DMS153 (cell line): Measurements from ENCODE around the gene ZNF497.
"Not testable (repeated sequence)": the region's sequence is repeated elsewhere in the genome, so short reads cannot be mapped to it uniquely, and the experiment has no call there.

Experiments used
- DNase-seq: peaks from one replicate; lab custom pipeline; 2025; lab: John Stamatoyannopoulos, UW

Gene ZNF497

DNA sequence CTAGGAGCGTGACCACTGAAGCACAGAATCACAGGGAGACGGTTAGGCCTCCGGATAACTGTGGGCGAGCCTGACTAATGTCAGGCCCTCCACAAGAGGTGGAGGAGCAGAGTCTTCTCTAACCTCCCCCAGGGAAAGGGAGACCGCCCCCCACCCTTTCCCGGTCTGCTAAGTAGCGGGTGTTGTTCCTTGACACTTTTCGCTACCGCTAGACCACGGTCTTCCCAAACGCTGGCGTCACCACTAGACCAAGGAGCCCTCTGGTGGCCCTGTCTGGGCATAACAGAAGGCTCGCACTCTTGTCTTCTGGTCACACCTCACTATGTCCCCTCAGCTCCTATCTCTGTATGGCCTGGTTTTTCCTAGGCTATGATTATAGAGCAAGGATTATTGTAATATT, 51.9 kb downstream of the ZNF497 start:
- not testable (repeated sequence) for DNase-seq

DNA sequence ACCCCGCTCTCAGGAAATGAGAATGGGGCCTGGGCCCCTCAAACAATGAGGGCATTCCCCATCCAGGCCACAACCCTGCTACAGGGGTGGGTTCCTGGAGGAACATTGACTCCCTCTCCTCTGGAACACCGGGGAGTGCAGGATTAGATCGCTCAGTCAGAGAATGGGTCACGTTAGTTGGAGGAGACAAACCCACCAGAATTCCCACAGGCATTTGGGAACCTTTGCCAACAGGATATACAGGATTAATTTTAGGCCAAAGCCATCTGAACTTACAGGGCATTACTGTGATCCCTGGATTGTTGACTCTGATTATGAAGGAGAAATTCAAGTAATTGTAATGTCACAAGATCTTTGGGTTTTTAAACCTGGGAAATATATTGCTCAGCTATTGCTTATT, 54.8 kb downstream of the ZNF497 start:
- no peak for DNase-seq

DNA sequence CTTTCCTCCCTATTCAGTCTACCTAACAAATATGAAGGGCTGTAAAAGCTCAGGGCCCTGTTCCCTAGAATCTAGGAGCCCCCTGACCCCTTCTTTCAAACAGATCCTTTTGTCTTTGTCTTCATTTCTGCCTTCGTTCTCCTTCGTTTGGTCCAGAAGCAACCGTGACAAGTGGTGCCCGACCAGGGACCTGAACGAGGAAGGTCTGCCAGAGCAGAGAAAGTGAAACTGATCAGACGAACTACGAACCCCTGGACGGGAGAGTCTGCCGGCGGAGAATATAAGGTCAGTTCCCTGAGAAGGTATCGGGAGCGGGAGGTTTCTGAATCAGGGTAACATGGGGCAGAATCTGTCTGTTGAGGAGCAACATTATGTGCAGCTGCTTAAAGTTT, 56.6 kb downstream of the ZNF497 start:
- no peak for DNase-seq

DNA sequence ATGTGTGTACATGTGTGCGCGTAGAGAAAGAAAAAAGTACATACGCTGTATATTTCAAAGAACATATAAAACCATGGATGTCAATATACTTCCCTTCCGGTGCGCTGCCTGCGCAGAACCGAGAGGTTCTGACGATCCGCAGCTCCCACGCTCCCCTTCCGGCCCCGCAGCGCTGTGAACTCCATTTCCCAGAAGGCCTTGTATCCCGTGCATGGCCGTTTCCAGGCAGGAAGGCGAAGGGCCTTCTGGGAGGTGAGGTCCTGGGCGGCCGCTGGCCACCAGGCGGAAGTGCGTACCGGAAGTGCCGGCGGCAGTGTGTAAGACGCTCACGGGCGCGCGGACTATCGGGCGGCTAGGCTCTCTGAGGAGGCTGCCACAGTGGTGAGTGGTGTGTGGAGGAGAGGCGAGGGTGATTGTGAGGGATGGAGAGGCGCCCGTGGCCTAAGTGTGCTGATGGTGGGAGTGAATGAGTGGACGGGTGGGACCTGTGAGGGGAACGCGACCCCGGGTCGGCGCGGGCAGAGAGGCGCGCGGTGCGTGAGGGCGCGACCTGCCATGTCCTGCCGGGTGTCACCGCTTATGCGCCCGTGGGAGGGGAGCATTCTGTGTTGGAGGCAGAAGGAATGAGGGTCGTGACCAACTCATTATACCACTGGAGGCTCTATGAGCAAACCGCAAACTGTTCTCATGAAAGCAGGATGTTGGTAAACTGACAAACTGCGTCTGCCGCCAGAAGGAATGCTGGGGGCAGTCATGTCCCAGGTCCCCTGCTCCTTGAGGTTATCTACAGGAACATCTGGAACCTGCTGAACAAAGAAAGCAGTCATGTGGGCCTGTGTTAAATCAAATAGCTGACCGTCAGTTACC, 57.3 kb downstream of the ZNF497 start, which contains the start of gene ERVK3-1:
Gene ERVK3-1, plus strand, starts transcription at position 313 of the 867 bp plus-strand sequence. CDS start 6,792 bp downstream, outside the sequence.
- peak; percentile 97 for DNase-seq

DNA sequence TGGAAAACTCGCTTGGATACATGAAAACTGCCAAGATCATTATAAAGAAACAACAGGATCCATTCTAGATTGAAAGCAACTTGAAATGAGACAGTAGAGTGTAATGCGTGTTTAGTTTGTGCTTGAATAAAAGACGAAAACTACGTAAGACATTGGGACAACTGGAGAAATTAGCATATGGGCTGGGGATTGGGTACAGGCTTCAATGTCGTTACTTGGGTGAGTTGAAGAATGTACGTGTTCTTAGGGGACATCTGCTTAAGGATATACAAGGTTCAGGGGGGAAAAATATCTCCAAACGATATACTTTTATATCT, 57.8 kb downstream of the ZNF497 start:
- DNase-seq: no peak
